ENCODE measurements around the gene BACH1. TPM values are rescaled to one million over a fixed set of nuclear protein-coding genes. Genes with fewer than 3 reads are reported as not detected.

BACH1 gene
- polyA plus RNA-seq, 1 experiment: 72.2 TPM

- Histone ChIP-seq H3K9me3 (ENCODE audit: control insufficient read depth, insufficient read depth, low read length) (peaks cover 3% of the 10 kb centered on the region; the same call in 1 of the 2 replicates), H3K4me3 (ENCODE audit: low read depth, low read length) (no peak overlapping the region), H3K27ac (ENCODE audit: low read depth, low read length) (no peak overlapping the region), H3K27me3 (ENCODE audit: control insufficient read depth, insufficient read depth, low read length) (no peaks in the 10 kb centered on the region)
- POLR2A ChIA-PET: interaction anchor here (1.0 kb wide), 1 partner anchor 22 kb away, joined by 3 read pairs; no protein-coding TSS in a partner anchor
- TF ChIP-seq CTCF (IDR thresholded peaks at IDR 0.05; ENCODE audit: low read depth, low read length): no peak
- DNase-seq (ENCODE audit: low read depth, low spot score): no peak
- CTCF ChIA-PET: interaction anchor here (0.6 kb wide), 1 partner anchor 51 kb away, joined by 3 read pairs; no protein-coding TSS in a partner anchor
Measured at GRCh38 chr21:29321932-29322928, 23.5 kb downstream of the BACH1 start.

- H3K4me3 ChIP-seq (ENCODE audit: low read depth, low read length): no peak overlapping the region
- ChIA-PET POLR2A (no interaction called here), CTCF (interaction anchor here (0.6 kb wide), 1 partner anchor 50 kb away, joined by 3 read pairs; no protein-coding TSS in a partner anchor)
Measured at GRCh38 chr21:29323189-29323588, 24.5 kb downstream of the BACH1 start.

GRCh38 chr21:29326914-29327554 is 28.3 kb downstream of the BACH1 start:
- Histone ChIP-seq H3K27me3 (ENCODE audit: control insufficient read depth, insufficient read depth, low read length) (no peaks in the 10 kb centered on the region), H3K4me3 (ENCODE audit: low read depth, low read length) (no peak overlapping the region), H3K27ac (ENCODE audit: low read depth, low read length) (no peak overlapping the region), H3K9me3 (ENCODE audit: control insufficient read depth, insufficient read depth, low read length) (no peaks in the 10 kb centered on the region)
- TF ChIP-seq CTCF (IDR thresholded peaks at IDR 0.05; ENCODE audit: low read depth, low read length): no peak
- ChIA-PET POLR2A (no interaction called here), CTCF (interaction anchor here (0.5 kb wide), 1 partner anchor 9 kb away, joined by 3 read pairs; no protein-coding TSS in a partner anchor)
- DNase-seq (ENCODE audit: low read depth, low spot score): no peak

More at GRCh38 chr21:29323189-29323588, 24.5 kb downstream of the BACH1 start:
- H3K27me3 ChIP-seq (ENCODE audit: control insufficient read depth, insufficient read depth, low read length): no peaks in the 10 kb centered on the region
- no peak for TF ChIP-seq CTCF (IDR thresholded peaks at IDR 0.05; ENCODE audit: low read depth, low read length)
- peaks cover 3% of the 10 kb centered on the region; the same call in 1 of the 2 replicates for H3K9me3 ChIP-seq (ENCODE audit: control insufficient read depth, insufficient read depth, low read length)
- no peak for DNase-seq (ENCODE audit: low read depth, low spot score)
- no peak overlapping the region for H3K27ac ChIP-seq (ENCODE audit: low read depth, low read length)

GRCh38 chr21:29329406-29329805 is 30.7 kb downstream of the BACH1 start:
- TF ChIP-seq CTCF (IDR thresholded peaks at IDR 0.05; ENCODE audit: low read depth, low read length): no peak
- DNase-seq (ENCODE audit: low read depth, low spot score): no peak
- Histone ChIP-seq H3K27ac (ENCODE audit: low read depth, low read length) (no peak overlapping the region), H3K27me3 (ENCODE audit: control insufficient read depth, insufficient read depth, low read length) (no peaks in the 10 kb centered on the region), H3K9me3 (ENCODE audit: control insufficient read depth, insufficient read depth, low read length) (no peaks in the 10 kb centered on the region), H3K4me3 (ENCODE audit: low read depth, low read length) (no peak overlapping the region)
- POLR2A ChIA-PET: interaction anchor here (1.0 kb wide), 1 partner anchor 30 kb away, joined by 3 read pairs; no protein-coding TSS in a partner anchor
- CTCF ChIA-PET: interaction anchor here (1.5 kb wide), 1 partner anchor 19 kb away, joined by 3 read pairs; no protein-coding TSS in a partner anchor
